Hematopoietic multipotent progenitor cell treated with erythropoietin and hydrocortisone succinate and interleukin-3 and kit ligand, for 4 days (in vitro differentiated cells): ENCODE results near the gene IMMP2L.
"Not testable (repeated sequence)": the region's sequence is repeated elsewhere in the genome, so short reads cannot be mapped to it uniquely, and the experiment has no call there.

Experiments
- DNase-seq: peaks from one replicate; pipeline ENCODE4 v3.0.0-alpha.2; 2015

Gene IMMP2L

GRCh38 chr7:110673148-110673547 lies 889.1 kb downstream of the IMMP2L start:
- DNase-seq, result no peak

- DNase-seq, result no peak
Observed at GRCh38 chr7:110669410-110669809, 892.9 kb downstream of the IMMP2L start.

DNA sequence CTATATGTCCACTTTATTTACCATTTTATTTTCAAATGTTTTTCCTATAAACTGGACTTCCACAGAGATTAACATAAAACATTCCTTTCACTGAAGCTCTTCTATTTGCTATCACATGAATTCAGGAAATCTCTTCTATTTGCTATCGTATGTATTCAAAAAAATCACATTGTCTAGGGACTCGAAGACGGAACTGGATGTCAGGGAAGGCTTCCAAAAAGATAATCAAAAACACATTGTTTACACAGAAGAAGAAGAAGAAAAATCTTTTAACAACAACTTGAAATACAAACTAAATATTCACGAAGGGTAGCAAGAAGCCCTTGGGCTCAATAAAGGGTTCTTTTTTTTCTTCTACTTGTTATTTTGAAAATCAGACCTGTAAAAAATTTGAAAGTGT lies 897.5 kb downstream of the IMMP2L start:
- no peak for DNase-seq

GRCh38 chr7:110660637-110661036 lies 901.7 kb downstream of the IMMP2L start:
- DNase-seq, result not testable (repeated sequence)

- DNase-seq, result no peak
Observed at GRCh38 chr7:110650328-110650727, 912.0 kb downstream of the IMMP2L start.

DNA sequence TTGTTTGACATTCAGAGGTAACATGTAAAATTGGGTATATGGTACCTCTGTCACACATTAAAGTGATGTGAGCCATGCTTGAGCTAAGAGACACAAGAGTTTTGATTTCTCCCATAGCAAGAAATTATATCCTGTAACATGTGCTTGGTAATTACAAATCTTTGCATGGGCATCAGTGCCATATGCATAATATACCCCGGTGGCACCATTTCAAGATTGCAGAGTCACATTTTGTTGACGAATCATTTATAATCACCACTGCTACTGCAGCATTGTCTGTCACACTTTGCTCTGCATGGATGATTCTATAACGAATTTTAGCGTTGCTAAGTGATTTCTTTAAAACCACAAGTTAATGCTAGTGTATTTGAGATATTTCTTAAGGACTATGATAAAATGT lies 915.0 kb downstream of the IMMP2L start:
- DNase-seq, result no peak

DNA sequence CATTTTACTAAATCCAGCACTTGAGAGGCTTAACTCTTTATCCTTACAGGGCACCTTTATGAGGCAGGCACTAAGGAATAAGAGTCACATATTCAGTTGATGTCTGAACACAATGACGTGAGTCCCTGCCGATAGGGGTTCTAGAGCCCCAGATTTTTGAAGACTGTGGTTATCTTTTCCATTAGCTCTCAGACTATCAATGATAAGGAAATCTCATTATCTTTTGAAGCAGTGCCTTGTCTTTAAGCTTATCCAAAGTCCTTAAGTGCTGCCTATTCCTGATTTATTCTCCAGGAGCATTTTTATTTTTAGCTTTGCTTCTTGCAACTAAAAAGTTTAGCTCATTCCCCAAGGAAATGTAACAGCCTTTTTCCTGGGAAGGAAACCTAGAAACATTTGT lies 915.5 kb downstream of the IMMP2L start:
- no peak for DNase-seq

- no peak for DNase-seq
Observed at GRCh38 chr7:110645616-110646015, 916.7 kb downstream of the IMMP2L start.

DNA sequence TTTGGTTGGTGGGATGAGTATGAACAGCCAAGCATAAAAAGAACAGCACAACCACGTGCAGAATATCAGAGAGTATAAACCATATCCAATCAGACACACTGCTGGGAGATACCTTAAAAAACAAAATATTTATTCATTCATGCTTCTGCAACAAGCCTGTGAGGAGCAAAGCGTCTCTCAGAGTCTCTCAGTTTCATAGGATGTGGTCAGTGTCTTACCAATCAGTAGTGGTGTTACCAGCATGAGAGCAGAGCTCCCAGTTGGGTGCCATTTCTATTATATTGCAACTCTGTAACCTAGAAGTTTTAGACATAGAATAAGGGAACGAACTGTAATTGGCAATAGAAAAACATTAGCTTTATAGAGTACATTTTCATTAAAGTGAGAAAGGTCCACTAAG lies 917.2 kb downstream of the IMMP2L start:
- no peak for DNase-seq

DNA sequence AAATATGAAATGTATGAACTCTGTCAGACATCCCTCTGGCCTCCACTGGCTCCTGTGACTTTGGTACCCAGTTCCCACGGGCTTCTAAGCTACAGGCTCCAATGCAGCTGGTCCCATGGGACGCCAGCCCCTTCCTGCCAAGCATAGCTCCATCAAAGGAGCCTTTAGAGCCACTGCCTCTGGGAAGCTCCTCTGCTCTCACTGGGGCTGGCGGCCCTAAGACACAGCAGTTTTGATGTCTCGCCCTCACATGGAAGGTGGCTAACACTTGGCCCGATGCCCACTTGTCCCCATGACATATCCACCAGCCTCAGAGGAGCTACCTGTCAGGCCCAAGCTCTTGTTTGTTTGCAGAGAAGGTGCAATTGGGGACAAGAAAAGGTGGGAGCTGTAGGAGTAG lies 925.0 kb downstream of the IMMP2L start:
- DNase-seq, result no peak

- DNase-seq, result no peak
Observed at GRCh38 chr7:110633313-110633712, 929.0 kb downstream of the IMMP2L start.

- no peak for DNase-seq
Observed at GRCh38 chr7:110626414-110626813, 935.9 kb downstream of the IMMP2L start.

- DNase-seq, result no peak
Observed at GRCh38 chr7:110625294-110625693, 937.0 kb downstream of the IMMP2L start.

DNA sequence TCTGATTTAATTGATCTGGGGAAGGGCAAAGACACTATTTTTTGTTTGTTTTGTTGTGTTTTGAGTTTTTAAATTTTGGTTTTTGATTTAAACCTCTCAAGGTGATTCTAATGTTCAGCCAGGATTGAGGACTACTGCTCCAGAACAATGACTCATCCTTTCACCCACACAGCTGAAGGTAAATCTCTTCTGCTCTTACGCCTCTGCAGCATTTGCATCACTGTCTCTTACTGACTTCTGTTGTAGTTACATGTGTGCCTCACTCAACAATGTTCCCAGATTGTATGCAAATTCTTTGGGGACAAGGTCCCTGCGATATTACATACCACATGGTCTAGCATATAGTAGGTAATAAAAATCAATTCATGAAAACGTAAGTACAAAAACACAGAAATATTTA lies 938.9 kb downstream of the IMMP2L start:
- DNase-seq, result no peak

- DNase-seq, result no peak
Observed at GRCh38 chr7:110621289-110621688, 941.0 kb downstream of the IMMP2L start.

DNA sequence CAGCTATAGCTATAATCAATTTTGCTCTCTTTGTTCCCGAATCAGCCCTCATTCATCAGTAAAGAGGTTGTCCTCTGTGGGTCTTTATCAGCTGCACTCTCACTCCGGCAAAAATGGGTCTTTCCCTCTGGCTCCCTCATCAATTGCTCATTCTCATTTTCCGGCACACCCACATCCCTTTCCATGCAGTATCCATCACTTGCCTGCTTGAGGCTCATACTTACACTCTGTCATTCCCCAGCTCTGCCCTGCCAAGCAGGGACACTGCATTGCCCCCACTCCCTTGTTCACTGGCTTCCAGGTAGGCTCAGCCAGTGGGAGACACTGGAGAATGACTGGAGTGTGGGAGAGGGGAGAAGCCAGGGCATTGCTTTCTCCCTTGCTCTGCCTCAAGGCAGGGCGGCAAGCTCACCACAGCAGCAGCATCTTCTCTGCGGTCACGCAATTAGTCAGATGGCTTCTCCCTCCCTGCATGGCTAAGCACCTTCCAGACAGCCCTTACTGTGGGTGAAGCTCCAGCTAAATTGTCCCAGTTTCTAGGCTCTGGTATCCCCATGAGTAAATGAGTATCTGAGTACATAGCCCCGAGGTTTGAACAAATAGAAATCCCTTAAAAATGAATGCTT lies 942.1 kb downstream of the IMMP2L start:
- DNase-seq, result no peak
